Progenitor cell of endocrine pancreas (in vitro differentiated cells): ENCODE measurements around the gene TRPV5. TPM values are rescaled to one million over a fixed set of nuclear protein-coding genes. Genes with fewer than 3 reads are reported as not detected.

Experiments used
- DNase-seq: peaks from one replicate; pipeline ENCODE4 v3.0.0; 2021; ENCODE audit warnings: low spot score; ENCODE audit not compliant: unreplicated experiment
- H3K27ac Mint-ChIP-seq: 2 replicates; pipeline ENCODE4 v1.8.0; 2021; ENCODE audit warnings: mild to moderate bottlenecking, moderate library complexity, mixed read lengths
- H3K27me3 Mint-ChIP-seq: 2 replicates; pipeline ENCODE4 v1.8.0; 2021; ENCODE audit warnings: mixed read lengths
- H3K36me3 Mint-ChIP-seq: 2 replicates; pipeline ENCODE4 v1.8.0; 2022; ENCODE audit warnings: mixed read lengths; ENCODE audit not compliant: insufficient read depth
- H3K4me1 Mint-ChIP-seq: 2 replicates; pipeline ENCODE4 v1.8.0; 2021; ENCODE audit warnings: low read depth, mixed read lengths
- H3K4me3 Mint-ChIP-seq: 2 replicates; pipeline ENCODE4 v1.8.0; 2021; ENCODE audit warnings: low read depth, mild to moderate bottlenecking, moderate library complexity, mixed read lengths
- H3K9me3 Mint-ChIP-seq: 2 replicates; pipeline ENCODE4 v1.8.0; 2021; ENCODE audit warnings: low read depth, mixed read lengths
- CTCF ChIP-seq: fragments of 200-600 bp; sonication (generic); IDR thresholded peaks from one replicate; pipeline ENCODE4 v1.5.0; 2021; ENCODE audit warnings: antibody characterized with exemption, mild to moderate bottlenecking; ENCODE audit not compliant: unreplicated experiment
- total RNA-seq: library from RNA; stranded (reverse); gene quantifications from 2 replicates; pipeline ENCODE4 v1.2.1, GENCODE V29; 2021

TRPV5 gene
- total RNA-seq, 1 donor from 2014 or later = 0.14 TPM

GRCh38 chr7:142873871-142874270 is 59.7 kb downstream of the TRPV5 start:
- Mint-ChIP-seq H3K4me1 (no peaks in the 10 kb centered on the region), H3K27me3 (peaks cover 10% of the 10 kb centered on the region), H3K4me3 (no peak overlapping the region), H3K27ac (no peak overlapping the region), H3K9me3 (no peaks in the 10 kb centered on the region), H3K36me3 (peaks cover 7% of the 10 kb centered on the region)
- DNase-seq = no peak
- TF ChIP-seq CTCF = no peak

GRCh38 chr7:142873281-142873784 is 60.2 kb downstream of the TRPV5 start:
- Mint-ChIP-seq H3K27ac (no peak overlapping the region), H3K27me3 (peaks cover 6% of the 10 kb centered on the region), H3K4me1 (no peaks in the 10 kb centered on the region), H3K4me3 (no peak overlapping the region), H3K36me3 (peaks cover 7% of the 10 kb centered on the region), H3K9me3 (no peaks in the 10 kb centered on the region)
- DNase-seq = no peak
- TF ChIP-seq CTCF = peak; percentile 53

- H3K27me3 Mint-ChIP-seq = peaks cover 6% of the 10 kb centered on the region
- peaks cover 7% of the 10 kb centered on the region for H3K36me3 Mint-ChIP-seq
- no peaks in the 10 kb centered on the region for H3K9me3 Mint-ChIP-seq
- no peak for DNase-seq
- no peak overlapping the region for H3K27ac Mint-ChIP-seq
- no peaks in the 10 kb centered on the region for H3K4me1 Mint-ChIP-seq
- H3K4me3 Mint-ChIP-seq = no peak overlapping the region
- no peak for TF ChIP-seq CTCF
Observed at GRCh38 chr7:142872106-142872675, 61.4 kb downstream of the TRPV5 start.

- no peak for DNase-seq
- Mint-ChIP-seq H3K27me3 (peaks cover 6% of the 10 kb centered on the region), H3K4me3 (no peak overlapping the region), H3K27ac (no peak overlapping the region), H3K4me1 (no peaks in the 10 kb centered on the region), H3K36me3 (peaks cover 7% of the 10 kb centered on the region), H3K9me3 (no peaks in the 10 kb centered on the region)
- TF ChIP-seq CTCF = no peak
Observed at GRCh38 chr7:142871260-142872105, 62.1 kb downstream of the TRPV5 start.

- H3K27ac Mint-ChIP-seq = no peak overlapping the region
- DNase-seq = no peak
Observed at GRCh38 chr7:142870566-142871259, 62.8 kb downstream of the TRPV5 start.

More at GRCh38 chr7:142870566-142871259, 62.8 kb downstream of the TRPV5 start:
- Mint-ChIP-seq H3K4me1 (no peaks in the 10 kb centered on the region), H3K9me3 (no peaks in the 10 kb centered on the region), H3K36me3 (peaks cover 10% of the 10 kb centered on the region), H3K27me3 (peaks cover 3% of the 10 kb centered on the region), H3K4me3 (no peak overlapping the region)
- no peak for TF ChIP-seq CTCF
